Measurements from ENCODE around the gene DHRS3. TPM values are rescaled to one million over a fixed set of nuclear protein-coding genes. Genes with fewer than 3 reads are reported as not detected.
A peak's percentile ranks its signal among the peaks of the same experiment; 100 is the strongest.

Gene DHRS3
- total and polyA plus RNA-seq, 10 donors, result 8.9 to 41.0 (median 28.7) TPM

DNA sequence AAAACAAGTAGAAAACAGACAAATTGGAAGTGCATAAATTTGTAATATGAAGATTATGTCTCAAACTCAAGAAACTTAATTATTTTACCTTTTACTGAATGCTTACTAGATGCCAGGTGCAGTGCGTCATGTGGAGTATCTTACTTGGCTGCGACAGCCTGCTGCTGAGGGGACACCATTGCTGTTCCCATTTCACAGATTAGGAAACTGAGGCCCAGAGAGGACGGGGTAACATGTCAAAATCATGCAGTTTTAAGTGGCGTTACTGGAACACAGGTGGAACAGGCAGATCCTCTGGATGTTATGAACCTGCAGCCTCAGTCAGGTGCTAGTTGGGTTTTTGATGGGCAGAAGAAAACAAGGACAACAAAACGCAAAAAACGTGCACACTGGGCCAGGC lies 7.3 kb upstream of the DHRS3 start:
- intact Hi-C loops (cut with DNase I; ENCODE audit: low total_unique reads), result no loop called here
- Histone ChIP-seq H3K4me1 (peaks cover 5 to 21% (median 10%) of the 10 kb centered on the region in 6 donors), H3K4me3 (no peak overlapping the region), H3K27ac (no peak overlapping the region), H3K9me3 (no peaks in the 10 kb centered on the region), H3K36me3 (no peaks in the 10 kb centered on the region), H3K27me3 (replicated peaks in 1 of 7) (no peaks in the 10 kb centered on the region)
- WGBS, 5 donors, result 86 to 92% (median 90%) methylated on average over 6 of the region's 6 CpGs
- TF ChIP-seq POLR2A (IDR thresholded peaks at IDR 0.05) (no peak), POLR2AphosphoS5 (IDR thresholded peaks at IDR 0.05) (no peak)
- TF ChIP-seq, protein P1, sequence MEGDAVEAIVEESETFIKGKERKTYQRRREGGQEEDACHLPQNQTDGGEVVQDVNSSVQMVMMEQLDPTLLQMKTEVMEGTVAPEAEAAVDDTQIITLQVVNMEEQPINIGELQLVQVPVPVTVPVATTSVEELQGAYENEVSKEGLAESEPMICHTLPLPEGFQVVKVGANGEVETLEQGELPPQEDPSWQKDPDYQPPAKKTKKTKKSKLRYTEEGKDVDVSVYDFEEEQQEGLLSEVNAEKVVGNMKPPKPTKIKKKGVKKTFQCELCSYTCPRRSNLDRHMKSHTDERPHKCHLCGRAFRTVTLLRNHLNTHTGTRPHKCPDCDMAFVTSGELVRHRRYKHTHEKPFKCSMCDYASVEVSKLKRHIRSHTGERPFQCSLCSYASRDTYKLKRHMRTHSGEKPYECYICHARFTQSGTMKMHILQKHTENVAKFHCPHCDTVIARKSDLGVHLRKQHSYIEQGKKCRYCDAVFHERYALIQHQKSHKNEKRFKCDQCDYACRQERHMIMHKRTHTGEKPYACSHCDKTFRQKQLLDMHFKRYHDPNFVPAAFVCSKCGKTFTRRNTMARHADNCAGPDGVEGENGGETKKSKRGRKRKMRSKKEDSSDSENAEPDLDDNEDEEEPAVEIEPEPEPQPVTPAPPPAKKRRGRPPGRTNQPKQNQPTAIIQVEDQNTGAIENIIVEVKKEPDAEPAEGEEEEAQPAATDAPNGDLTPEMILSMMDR (IDR thresholded peaks at IDR 0.05 in 8 of 11, conservative IDR thresholded peaks at IDR 0.05 in 3 of 11), result no peak
- no peak for DNase-seq

DNA sequence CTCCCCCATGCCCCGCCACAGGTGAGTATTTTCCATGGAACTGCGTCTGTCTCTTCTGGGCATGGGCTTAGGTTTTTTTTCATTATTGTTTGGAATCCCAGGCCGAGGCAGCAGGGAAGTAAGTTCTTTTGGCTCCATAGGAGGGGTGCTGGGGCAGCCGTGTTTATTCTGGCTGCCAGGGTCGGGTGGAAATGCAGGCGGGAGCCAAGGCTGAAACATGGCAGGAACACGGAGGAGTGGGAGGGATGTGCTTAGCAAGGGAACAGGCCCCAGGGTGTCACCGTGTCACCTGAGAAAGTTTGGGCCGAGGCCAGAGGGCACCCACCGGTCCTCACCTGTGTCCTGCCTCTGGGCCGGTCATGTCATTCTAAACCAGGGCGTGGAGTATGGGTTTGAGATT lies 4.5 kb upstream of the DHRS3 start:
- Histone ChIP-seq H3K27me3 (replicated peaks in 1 of 7) (peaks cover 0 to 22% (median 0%) of the 10 kb centered on the region in 7 donors), H3K27ac (no peak overlapping the region), H3K36me3 (no peaks in the 10 kb centered on the region), H3K4me1 (peaks cover 22 to 49% (median 35%) of the 10 kb centered on the region in 6 donors), H3K9me3 (no peaks in the 10 kb centered on the region), H3K4me3 (no peak overlapping the region)
- 79 to 89% (median 85%) methylated on average over 12 of the region's 12 CpGs for WGBS, 5 donors
- DNase-seq, result peak; percentile 36
- TF ChIP-seq, protein P1 (IDR thresholded peaks at IDR 0.05 in 8 of 11, conservative IDR thresholded peaks at IDR 0.05 in 3 of 11), result no peak
- TF ChIP-seq POLR2AphosphoS5 (IDR thresholded peaks at IDR 0.05) (no peak), POLR2A (IDR thresholded peaks at IDR 0.05) (no peak)
- intact Hi-C loops (cut with DNase I; ENCODE audit: low total_unique reads), result no loop called here

DNA sequence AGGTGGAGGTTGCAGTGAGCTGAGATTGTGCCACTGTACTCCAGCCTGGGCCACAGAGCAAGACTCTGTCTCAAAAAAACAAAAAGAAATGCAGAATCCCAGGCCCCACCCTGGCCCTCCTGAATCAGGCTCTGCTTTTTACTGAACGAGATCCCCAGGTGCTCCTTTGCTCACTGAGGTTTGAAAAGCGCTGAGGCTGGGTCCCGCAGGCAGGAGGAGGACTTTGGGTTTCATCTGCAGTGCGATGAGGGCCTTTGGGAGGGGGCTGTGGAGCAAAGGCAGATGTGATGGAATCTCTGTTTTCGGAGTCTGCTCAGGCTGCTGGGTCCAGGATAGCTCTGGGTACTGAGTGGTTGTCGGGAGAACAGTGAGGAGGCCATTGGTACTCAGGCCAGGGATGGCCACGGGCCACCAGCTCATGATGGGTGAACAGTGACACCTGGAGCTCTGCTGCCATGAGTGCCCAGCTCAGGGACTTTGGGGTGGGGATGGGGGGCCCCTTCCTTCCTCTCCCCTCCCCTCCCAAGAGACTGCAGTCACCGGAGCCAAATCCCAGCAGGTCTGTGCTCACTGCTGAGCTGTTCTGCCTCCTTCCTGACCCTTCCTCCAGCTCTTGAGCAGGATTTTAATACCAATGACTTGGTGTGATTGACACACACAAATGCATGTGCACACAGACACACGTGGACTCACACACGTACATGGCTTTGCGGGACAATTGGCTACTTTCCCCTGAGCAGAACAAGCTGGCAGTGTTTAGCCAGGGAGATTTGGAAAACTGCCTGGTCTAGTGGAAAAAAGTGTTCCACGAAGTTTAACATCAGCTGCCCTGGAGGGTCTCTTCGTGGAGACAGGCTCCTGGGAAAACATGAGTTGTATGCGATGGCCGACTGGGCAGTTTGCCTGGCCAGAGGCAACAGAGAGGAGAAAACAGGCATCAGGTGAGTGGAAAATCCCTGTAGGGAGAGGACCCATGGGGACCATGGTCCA lies 3.6 kb upstream of the DHRS3 start:
- Histone ChIP-seq H3K36me3 (no peaks in the 10 kb centered on the region), H3K4me3 (no peak overlapping the region), H3K4me1 (peaks cover 24 to 58% (median 43%) of the 10 kb centered on the region in 6 donors), H3K9me3 (no peaks in the 10 kb centered on the region), H3K27ac (no peak overlapping the region), H3K27me3 (replicated peaks in 1 of 7) (peaks cover 0 to 30% (median 7%) of the 10 kb centered on the region in 7 donors)
- TF ChIP-seq POLR2AphosphoS5 (IDR thresholded peaks at IDR 0.05) (no peak), POLR2A (IDR thresholded peaks at IDR 0.05) (no peak)
- TF ChIP-seq, protein P1 (IDR thresholded peaks at IDR 0.05 in 8 of 11, conservative IDR thresholded peaks at IDR 0.05 in 3 of 11), result no peak
- intact Hi-C loops (cut with DNase I; ENCODE audit: low total_unique reads), result no loop called here
- DNase-seq, result peak; percentile 65
- WGBS, 5 donors, result 76 to 84% (median 80%) methylated on average over 14 to 15 of the region's 15 CpGs

DNA sequence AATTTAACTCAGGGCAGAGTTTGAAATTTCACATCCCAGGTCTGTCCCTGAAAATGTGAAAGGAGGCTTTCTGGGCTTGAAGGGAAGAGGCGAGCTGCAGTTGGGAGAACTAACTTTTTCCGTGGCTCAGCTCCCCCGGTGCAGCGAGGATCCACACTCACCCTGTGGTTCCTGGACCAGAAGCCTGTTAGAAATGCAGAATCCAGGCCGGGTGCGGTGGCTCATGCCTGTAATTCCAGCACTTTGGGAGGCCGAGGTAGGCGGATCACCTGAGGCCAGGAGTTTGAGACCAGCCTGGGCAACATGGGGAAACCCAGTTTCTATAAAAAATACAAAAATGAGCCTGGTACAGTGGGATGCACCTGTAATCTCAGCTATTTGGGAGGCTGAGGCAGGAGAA lies 2.9 kb upstream of the DHRS3 start:
- Histone ChIP-seq H3K4me3 (no peak overlapping the region), H3K27me3 (replicated peaks in 1 of 7) (peaks cover 0 to 38% (median 7%) of the 10 kb centered on the region in 7 donors), H3K27ac (peak overlapping the region in 1 of 8 donors; percentile 28), H3K36me3 (no peaks in the 10 kb centered on the region), H3K9me3 (no peaks in the 10 kb centered on the region), H3K4me1 (peaks cover 24 to 65% (median 49%) of the 10 kb centered on the region in 6 donors)
- DNase-seq, result peak; percentile 39
- intact Hi-C loops (cut with DNase I; ENCODE audit: low total_unique reads), result no loop called here
- WGBS, 5 donors, result 92 to 95% (median 94%) methylated on average over 8 of the region's 8 CpGs
- TF ChIP-seq, protein P1 (IDR thresholded peaks at IDR 0.05 in 8 of 11, conservative IDR thresholded peaks at IDR 0.05 in 3 of 11), result no peak
- TF ChIP-seq POLR2A (IDR thresholded peaks at IDR 0.05) (no peak), POLR2AphosphoS5 (IDR thresholded peaks at IDR 0.05) (no peak)

Measured in spleen (tissue), 11 donors.